Testis (tissue), 2 donors: ENCODE results near the gene EIPR1.

Source experiments
- POLR2A ChIP-seq: fragments of 450-650 bp; IDR thresholded peaks from one replicate; pipeline ENCODE4 v1.6.1; 2017; ENCODE audit warnings: antibody characterized with exemption, mild to moderate bottlenecking, moderate library complexity
- TF ChIP-seq, protein P1 (sequence below), 3 experiments: fragments of 450-650 bp in 2 of 3; fragments of 200-600 bp in 1 of 3; sonication (generic) in 1 of 3; IDR thresholded peaks; one replicate each; pipeline ENCODE4 v1.5.1; 2016 to 2019; ENCODE audit warnings: antibody characterized with exemption in 3 of 3, mild to moderate bottlenecking in 2 of 3, moderate library complexity in 1 of 3

DNA sequence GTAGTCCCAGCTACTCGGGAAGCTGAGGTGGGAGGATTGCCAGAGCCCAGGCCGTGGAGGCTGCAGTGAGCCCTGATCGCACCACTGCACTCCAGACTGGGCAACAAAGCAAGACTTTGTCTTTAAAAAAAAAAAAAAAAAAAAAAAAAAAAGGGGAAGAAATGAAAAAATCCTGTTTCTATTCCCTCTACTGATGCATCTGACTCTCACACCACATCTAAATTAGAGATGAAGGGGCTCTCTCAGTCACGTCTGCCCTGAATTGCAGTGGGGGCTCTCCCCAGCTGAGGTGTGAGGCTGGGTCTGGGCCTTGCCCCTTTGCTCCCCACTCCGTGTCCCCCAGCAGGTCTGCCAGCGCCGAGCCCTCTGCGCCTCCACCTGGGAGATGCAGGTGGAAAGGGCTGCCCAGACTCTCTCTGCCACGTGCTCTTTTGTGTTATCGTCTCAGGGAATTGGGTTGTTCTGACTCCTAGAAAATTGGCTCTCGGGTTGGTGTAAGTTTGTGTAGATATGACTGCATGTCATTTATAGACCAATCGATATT, 32.1 kb upstream of the EIPR1 start:
- TF ChIP-seq, protein P1, sequence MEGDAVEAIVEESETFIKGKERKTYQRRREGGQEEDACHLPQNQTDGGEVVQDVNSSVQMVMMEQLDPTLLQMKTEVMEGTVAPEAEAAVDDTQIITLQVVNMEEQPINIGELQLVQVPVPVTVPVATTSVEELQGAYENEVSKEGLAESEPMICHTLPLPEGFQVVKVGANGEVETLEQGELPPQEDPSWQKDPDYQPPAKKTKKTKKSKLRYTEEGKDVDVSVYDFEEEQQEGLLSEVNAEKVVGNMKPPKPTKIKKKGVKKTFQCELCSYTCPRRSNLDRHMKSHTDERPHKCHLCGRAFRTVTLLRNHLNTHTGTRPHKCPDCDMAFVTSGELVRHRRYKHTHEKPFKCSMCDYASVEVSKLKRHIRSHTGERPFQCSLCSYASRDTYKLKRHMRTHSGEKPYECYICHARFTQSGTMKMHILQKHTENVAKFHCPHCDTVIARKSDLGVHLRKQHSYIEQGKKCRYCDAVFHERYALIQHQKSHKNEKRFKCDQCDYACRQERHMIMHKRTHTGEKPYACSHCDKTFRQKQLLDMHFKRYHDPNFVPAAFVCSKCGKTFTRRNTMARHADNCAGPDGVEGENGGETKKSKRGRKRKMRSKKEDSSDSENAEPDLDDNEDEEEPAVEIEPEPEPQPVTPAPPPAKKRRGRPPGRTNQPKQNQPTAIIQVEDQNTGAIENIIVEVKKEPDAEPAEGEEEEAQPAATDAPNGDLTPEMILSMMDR (IDR thresholded peaks at IDR 0.05), result no peak
- no peak for TF ChIP-seq POLR2A
